GM21526 (cell line): ENCODE results near the gene RUSC1.
A peak's percentile ranks its signal among the peaks of the same experiment; 100 is the strongest.
"Not testable (repeated sequence)": the region's sequence is repeated elsewhere in the genome, so short reads cannot be mapped to it uniquely, and the experiment has no call there.

Source experiments
- ATAC-seq: cut with Tn5 transposase; IDR thresholded peaks from one replicate; pipeline ENCODE4 v1.9.1; 2021; ENCODE audit warnings: moderate library complexity; ENCODE audit not compliant: unreplicated experiment, low FRiP score

Gene RUSC1

GRCh38 chr1:155320661-155321617 lies at the start of gene RUSC1:
TSS of gene RUSC1 (plus strand) at chr1:155320894. CDS start at chr1:155321774, 880 bp downstream.
- ATAC-seq, result no peak

- peak; percentile 19 for ATAC-seq
Measured at GRCh38 chr1:155272466-155273342, 48.0 kb upstream of the RUSC1 start.

GRCh38 chr1:155273343-155274245 lies 47.1 kb upstream of the RUSC1 start, which contains the start of gene CLK2:
TSS of gene CLK2 (minus strand) at chr1:155273504. CDS start at chr1:155270977, 2,527 bp downstream.
- ATAC-seq, result peak; percentile 74

- ATAC-seq, result peak; percentile 48
Measured at GRCh38 chr1:155277070-155277901, 43.4 kb upstream of the RUSC1 start, which contains the start of gene HCN3. TSS of gene HCN3 (plus strand) at chr1:155277463. CDS start at chr1:155277591, 128 bp downstream.

DNA sequence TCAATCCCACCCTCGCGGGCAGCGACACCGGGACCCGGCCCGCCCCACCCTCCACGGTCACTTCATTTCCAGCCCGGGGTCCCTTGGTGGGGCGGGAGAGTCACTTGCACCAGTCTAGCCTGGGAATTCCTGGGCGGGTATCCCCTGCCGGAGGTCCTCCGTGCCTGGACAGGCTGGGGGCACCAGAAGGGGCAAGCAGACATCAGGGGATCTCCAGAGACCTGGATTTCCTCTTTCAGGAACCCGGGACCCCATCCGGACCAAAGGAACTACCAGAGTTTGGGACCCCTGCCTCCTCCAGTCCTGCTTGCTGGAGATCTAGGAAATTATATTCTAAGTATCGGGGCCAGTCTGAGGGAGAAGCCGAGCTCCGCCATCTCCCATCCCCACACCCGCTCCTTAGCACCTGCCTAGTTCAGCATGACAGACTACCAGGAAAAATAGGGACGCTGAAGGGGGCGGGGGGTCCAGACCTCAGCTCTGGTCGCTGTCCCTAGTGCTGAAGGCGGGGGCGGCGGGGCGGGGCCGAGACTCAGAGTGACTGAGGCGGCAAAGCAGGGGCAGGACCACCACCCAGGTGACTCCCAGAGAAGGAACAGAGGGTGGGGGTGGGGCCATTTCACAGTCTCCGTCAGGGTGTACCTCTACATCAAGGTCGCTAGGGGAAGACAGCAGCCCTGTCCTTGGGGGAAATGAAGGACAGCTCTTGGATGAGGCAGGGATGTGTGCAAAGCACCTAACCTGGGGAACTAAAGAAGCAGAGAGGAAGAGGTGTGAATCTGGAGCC lies 42.6 kb upstream of the RUSC1 start:
- no peak for ATAC-seq

- ATAC-seq, result no peak
Measured at GRCh38 chr1:155278689-155279160, 42.0 kb upstream of the RUSC1 start.

- no peak for ATAC-seq
Measured at GRCh38 chr1:155279268-155279667, 41.4 kb upstream of the RUSC1 start.

- no peak for ATAC-seq
Measured at GRCh38 chr1:155282488-155283091, 38.1 kb upstream of the RUSC1 start.

- ATAC-seq, result no peak
Measured at GRCh38 chr1:155284476-155284875, 36.2 kb upstream of the RUSC1 start.

- ATAC-seq, result no peak
Measured at GRCh38 chr1:155285063-155285462, 35.6 kb upstream of the RUSC1 start.

DNA sequence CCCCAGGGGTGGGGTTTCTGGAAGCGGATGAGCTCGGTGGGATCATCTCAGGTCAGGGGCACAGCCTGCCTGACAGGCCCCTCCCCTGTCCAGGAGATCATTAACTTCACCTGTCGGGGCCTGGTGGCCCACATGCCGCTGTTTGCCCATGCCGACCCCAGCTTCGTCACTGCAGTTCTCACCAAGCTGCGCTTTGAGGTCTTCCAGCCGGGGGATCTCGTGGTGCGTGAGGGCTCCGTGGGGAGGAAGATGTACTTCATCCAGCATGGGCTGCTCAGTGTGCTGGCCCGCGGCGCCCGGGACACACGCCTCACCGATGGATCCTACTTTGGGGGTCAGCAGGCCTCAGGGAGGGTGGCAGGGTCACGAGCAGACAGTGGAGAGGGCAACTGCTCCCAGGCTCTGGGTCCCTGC lies 35.1 kb upstream of the RUSC1 start:
- ATAC-seq, result no peak

DNA sequence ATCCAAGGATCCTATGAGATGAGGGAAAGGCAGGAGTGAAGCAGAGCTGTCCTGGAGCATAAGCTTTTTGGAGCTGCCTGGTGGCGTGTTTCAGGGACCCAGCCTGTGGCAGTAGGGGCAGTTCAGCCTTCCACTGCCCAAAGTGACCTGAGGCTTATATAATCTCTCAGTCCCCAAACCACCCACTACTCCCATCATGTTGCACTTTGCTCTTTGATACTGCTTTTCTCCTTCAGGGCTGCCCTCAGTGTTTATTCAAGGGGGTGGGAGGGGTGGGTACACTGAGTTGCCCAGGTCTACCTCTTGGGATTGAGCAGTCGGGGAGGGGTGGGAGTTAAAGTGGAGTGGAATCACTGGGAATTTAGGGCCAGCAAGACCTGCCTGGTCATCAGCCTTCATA lies 34.1 kb upstream of the RUSC1 start:
- no peak for ATAC-seq

DNA sequence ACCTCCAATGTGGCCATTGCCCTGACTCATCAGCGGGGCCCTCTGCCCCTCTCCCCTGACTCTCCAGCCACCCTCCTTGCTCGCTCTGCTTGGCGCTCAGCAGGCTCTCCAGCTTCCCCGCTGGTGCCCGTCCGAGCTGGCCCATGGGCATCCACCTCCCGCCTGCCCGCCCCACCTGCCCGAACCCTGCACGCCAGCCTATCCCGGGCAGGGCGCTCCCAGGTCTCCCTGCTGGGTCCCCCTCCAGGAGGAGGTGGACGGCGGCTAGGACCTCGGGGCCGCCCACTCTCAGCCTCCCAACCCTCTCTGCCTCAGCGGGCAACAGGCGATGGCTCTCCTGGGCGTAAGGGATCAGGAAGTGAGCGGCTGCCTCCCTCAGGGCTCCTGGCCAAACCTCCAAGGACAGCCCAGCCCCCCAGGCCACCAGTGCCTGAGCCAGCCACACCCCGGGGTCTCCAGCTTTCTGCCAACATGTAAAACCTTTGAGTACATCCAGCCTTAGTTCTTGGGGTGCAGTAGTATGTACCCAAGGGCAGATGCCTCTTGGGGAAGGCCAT lies 32.6 kb upstream of the RUSC1 start:
- ATAC-seq, result no peak

- ATAC-seq, result not testable (repeated sequence)
Measured at GRCh38 chr1:155291006-155291405, 29.7 kb upstream of the RUSC1 start.

GRCh38 chr1:155293086-155293749 lies 27.5 kb upstream of the RUSC1 start:
- ATAC-seq, result no peak

DNA sequence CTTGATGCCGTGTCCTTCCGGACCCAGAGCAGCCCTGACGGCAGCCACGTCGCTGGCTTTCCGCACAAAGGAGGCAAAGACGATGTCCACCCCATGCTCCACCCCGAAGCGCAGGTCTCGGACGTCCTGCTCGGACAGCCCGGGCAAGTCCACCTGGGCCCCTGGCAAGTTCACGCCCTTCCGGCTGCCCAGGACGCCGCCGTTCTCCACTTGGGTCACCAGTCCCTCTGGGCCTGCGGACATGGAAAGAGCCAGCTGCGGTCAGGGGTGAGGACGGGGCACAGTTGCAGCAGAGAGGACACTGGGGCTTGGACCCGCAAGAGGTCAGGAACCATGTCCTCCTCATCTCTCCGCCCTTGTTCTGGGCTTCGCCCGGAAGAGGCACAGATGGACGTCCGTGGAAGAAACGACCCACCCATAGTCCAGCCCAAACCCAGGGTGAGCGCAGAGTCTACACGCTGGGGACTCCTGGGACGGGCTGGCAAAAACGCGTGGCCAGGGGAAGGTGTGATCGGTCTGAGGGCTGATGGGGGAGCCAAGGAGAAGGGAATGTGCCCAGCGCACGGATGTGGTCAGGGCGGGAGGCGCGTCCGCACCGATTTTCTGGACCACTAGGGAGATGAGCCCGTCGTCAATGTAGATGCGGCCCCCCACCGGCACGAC lies 26.0 kb upstream of the RUSC1 start:
- ATAC-seq, result no peak
